HS-27A (cell line): ENCODE results near the gene LAMTOR4.

Source experiments
- DNase-seq: peaks from one replicate; pipeline ENCODE4 v3.0.0-alpha.2; 2012; ENCODE audit warnings: low read depth, missing footprints

Gene LAMTOR4

GRCh38 chr7:100148559-100149328 lies at the start of gene LAMTOR4:
LAMTOR4 (plus strand) TSS chr7:100148918; CDS start chr7:100148973, 55 bp downstream.
- peak; percentile 92 for DNase-seq

- no peak for DNase-seq
Measured at GRCh38 chr7:100099452-100099851, 49.3 kb upstream of the LAMTOR4 start.

GRCh38 chr7:100100420-100101015 lies 48.2 kb upstream of the LAMTOR4 start:
- no peak for DNase-seq

DNA sequence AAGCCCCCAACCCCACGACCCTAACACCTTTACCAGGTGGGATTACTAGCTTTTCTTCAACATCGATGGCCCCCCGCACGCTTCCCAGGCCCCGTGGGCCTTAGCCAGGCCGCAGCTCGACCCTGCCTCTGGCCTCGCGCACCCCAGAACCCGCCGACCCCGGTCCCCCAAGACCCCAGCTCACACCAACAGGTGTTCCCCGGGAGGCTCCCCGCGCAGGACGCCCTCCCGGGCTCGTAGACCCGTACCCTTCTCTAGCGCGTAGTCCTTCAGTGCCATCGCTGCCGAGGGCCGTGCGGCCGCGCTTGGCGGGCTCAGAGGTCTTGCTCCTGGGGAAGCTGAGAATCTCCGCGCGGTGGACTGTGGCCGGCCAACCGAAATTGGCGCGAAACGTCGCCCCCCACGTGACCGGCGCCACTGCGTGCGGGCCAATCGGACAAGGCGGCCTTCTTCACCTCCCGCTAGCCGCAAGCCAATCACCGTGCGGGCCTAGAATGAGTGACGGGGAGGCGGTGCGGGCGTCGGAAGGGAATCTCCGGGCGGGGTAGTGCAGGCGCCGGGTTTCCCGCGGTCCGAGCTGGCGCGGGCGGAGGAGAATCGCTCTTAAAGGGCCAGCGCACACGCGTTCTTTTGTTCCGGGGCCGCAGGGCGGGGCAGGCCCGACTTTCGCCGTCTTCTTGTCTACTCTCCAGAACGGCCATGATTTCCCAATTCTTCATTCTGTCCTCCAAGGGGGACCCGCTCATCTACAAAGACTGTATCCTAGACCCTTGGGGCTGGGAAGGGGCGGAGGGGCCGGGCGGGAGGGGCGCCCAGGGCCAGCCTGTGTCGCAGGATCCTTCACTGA lies 47.5 kb upstream of the LAMTOR4 start, which contains the start of the genes AP4M1 and MCM7:
Gene AP4M1, plus strand, starts transcription at position 628 of the 847 bp plus-strand sequence. Its CDS starts 72 bp downstream, at position 700.
Gene MCM7, minus strand, starts transcription at position 382 of the 847 bp plus-strand sequence. Its CDS starts 103 bp downstream, at position 279.
- DNase-seq, result peak; percentile 77

DNA sequence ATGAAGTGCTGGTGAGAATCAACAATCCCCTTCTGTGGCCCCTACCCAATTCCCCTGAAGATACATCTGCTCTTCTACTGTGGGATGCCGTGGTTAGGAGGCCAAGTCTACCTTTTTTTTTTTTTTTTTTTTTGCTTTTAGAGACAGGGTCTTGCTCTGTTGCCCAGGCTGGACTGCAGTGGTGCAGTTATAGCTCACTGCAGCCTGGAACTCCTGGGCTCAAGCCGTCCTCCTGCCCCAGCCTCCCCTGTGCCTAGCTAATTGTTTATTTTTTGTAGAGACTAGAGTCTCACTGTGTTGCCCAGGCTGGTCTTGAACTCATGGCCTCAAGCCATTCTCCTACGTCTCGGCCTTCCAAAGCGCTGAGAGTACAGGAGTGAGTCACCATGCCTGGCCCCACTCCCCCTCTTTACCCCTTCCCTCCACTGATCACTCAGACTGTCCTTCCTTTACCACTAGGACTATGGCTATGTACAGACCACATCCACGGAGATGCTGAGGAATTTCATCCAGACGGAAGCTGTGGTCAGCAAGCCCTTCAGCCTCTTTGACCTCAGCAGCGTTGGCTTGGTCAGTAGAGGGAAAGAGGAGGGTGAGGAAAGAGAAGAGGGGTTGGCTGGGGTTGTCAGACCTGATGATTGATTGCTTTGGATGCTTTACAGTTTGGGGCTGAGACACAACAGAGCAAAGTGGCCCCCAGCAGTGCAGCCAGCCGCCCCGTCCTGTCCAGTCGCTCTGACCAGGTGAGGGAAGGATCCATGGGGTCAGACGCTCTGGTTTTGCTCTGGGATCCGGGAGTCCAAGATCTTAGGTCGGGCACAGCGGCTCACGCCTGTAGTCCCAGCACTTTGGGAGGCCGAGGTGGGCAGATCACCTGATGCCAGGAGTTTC lies 45.5 kb upstream of the LAMTOR4 start:
- peak; percentile 87 for DNase-seq

GRCh38 chr7:100105534-100105933 lies 43.2 kb upstream of the LAMTOR4 start:
- DNase-seq, result no peak

DNA sequence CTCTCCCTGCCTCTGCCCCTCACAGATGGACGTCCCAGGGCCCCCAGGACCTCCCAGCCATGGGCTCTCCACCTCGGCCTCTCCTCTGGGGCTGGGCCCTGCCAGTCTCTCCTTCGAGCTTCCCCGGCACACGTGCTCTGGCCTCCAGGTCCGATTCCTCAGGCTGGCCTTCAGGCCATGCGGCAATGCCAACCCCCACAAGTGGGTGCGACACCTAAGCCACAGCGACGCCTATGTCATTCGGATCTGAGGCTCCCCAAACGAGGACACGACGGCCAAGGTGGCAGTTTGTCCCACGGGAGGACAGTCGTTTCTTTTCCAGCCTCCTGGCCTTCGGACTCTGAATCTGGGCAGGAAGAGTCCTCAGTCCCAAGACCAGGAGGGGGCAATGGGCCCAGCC lies 42.1 kb upstream of the LAMTOR4 start:
- no peak for DNase-seq

- DNase-seq, result no peak
Measured at GRCh38 chr7:100107125-100107737, 41.5 kb upstream of the LAMTOR4 start.

DNA sequence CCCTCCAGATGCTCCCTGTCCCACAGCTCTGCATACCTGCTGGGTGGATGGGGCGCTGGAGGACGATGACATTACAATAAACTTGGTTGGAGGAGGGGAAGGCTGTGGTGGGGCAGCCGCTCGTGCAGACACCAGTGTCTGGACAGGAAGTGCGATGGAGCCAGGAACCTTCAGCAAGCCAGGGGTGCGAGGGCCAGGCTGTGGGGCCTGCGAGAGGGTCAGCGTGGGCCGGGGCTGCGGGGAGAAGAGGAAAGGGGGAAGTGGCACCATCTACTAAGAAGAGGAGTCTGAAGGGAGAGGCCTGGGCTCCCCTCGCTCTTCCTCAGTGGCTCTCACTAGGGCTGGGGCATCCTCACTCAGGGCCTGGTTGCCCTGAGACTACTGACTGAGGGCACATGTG lies 40.8 kb upstream of the LAMTOR4 start:
- DNase-seq, result no peak

DNA sequence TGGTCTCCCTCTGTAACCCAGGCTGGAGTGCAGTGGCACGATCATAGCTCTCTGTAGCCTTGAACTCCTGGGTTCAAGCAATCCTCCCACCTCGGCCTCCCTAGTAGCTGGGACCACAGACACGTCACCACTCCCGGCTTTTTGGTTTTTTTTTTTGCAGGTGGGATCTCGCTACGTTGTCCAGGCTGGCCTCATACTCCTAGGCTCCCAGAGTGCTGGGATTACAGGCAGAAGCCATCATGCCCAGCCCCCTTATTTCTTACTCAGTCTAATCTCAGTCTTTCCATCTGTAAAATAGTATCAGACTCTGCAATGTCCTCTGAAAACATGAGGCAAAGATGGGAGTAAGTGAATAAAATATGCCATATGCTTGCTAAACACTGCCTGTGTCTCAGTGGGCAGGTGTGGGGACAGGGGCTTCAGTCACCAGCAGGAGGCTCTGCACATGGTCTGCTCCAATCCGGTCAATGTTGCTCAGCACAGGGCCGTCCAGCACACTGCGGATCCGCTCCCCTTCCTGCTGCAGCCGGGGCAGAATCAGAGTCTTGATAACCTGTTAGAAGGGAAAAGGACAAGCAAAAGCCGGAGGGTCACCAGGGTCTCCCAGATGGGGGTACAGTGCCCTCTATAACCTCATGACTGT lies 39.1 kb upstream of the LAMTOR4 start:
- DNase-seq, result no peak

- DNase-seq, result no peak
Measured at GRCh38 chr7:100111156-100111555, 37.6 kb upstream of the LAMTOR4 start.

DNA sequence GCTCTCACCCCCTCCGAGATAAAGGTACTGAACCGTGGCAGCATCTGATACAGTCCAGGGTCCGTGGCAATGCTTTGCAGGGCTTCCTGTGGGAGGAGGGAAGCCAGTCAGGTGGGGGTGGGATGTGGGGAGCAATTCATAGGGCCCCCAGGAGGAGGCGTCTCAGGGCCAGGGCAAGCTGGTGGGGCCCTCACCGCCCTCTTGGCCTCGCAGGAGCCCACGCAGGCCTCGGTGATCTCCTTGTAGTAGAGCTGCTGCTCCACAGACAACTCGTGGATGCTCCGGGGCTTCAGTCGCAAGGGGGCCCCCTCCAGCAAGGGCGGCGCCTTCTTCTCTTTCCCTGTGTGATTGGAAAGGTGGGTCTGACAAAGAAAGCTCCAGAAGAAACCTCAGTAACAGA lies 36.8 kb upstream of the LAMTOR4 start:
- DNase-seq, result no peak

GRCh38 chr7:100115026-100115425 lies 33.7 kb upstream of the LAMTOR4 start:
- DNase-seq, result no peak

GRCh38 chr7:100118388-100119071 lies 30.2 kb upstream of the LAMTOR4 start:
- DNase-seq, result no peak

DNA sequence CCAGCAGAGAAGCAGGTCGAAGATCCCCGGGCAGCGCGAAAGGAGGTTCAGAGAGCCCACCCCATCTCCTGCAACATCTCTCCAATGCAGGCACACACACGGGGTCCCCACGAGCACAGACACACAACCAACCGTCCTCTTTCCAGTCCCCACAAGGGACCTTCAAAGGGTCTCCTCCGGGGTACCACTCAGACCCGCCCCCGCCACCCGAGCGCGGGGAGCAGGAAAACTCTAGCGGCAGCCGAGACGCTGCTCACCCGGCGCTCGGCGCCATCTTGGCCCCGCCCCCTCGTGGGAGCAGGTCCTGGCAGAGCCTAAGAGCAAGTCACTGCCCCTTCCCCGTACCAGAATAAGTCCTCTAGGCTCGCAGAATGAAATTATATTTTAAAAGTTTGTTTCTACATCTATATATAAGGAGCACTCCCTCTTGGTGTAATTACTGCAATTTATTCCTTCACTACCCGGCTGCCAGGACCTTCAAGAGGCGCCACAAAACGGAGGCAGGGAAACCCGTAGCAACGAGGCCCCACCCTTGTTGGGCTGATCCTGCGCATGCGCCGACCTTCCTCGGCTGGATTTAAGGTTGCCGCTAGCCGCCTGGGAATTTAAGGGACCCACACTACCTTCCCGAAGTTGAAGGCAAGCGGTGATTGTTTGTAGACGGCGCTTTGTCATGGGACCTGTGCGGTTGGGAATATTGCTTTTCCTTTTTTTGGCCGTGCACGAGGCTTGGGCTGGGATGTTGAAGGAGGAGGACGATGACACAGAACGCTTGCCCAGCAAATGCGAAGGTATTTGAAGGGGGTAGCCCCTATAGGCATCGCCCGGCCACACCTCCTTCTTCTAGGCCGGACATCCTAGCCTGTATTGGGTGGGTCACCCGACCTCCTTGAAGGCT lies 29.4 kb upstream of the LAMTOR4 start, which contains the start of the genes CNPY4 and TAF6:
Gene CNPY4, plus strand, starts transcription at position 563 of the 898 bp plus-strand sequence. Its CDS starts 111 bp downstream, at position 674.
Gene TAF6, minus strand, starts transcription at position 287 of the 898 bp plus-strand sequence. CDS start 5,149 bp downstream, outside the sequence.
- peak; percentile 79 for DNase-seq

GRCh38 chr7:100119970-100120732 lies 28.6 kb upstream of the LAMTOR4 start:
- DNase-seq, result no peak

DNA sequence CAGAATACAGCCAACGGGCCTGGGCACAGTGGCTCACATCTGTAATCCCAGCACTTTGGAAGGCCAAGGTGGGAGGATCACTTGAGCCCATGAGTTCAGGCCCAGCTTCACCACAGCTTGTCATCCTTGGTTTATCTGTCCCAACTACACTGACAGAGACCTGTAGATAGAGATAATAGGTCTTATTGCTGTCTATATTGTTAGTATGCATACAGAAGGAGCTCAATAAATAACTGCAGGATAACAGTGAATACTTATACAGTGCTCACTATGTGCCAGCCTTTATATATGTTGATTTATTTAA lies 28.0 kb upstream of the LAMTOR4 start:
- DNase-seq, result no peak

DNA sequence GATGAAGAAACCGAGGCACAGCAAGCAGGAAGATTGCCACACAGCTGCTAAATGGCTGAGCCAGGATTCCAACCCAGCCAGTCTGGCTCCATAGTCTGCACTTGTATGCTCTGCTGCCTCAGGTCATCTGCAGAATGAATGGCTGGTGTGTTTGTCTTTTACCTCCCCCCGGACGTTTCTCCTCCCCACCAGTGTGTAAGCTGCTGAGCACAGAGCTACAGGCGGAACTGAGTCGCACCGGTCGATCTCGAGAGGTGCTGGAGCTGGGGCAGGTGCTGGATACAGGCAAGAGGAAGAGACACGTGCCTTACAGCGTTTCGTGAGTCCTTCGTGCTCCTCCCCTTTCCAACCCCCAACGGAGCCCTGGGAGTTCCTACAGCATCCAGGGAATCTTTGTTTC lies 26.7 kb upstream of the LAMTOR4 start:
- DNase-seq, result no peak
